Spleen (tissue), 11 donors: ENCODE data around the gene C11orf65. TPM values are rescaled to one million over a fixed set of nuclear protein-coding genes. Genes with fewer than 3 reads are reported as not detected.

Source experiments
- DNase-seq: peaks from one replicate; pipeline ENCODE4 v3.0.0-alpha.2; 2020
- H3K27ac ChIP-seq, 8 donors: fragments of 200-600 bp; sonication (generic) in 7 of 8; 1 replicate in 4 of 8; 2 replicates in 4 of 8; pipeline versions ENCODE4 v1.5.0 to v1.8.0; 2016 to 2021; ENCODE audit warnings: inconsistent platforms in 4 of 8, mild to moderate bottlenecking in 4 of 8, moderate library complexity in 1 of 8
- H3K27me3 ChIP-seq, 7 donors: fragments of 200-600 bp; sonication (generic) in 6 of 7; replicated peaks in 1 of 7; 1 replicate in 4 of 7; 2 replicates in 3 of 7; pipeline versions ENCODE4 v1.5.0 to v1.8.0; 2016 to 2021; ENCODE audit warnings: inconsistent platforms in 3 of 7, mild to moderate bottlenecking in 1 of 7
- H3K36me3 ChIP-seq, 6 donors: fragments of 200-600 bp; sonication (generic) in 5 of 6; 1 replicate in 4 of 6; 2 replicates in 2 of 6; pipeline versions ENCODE4 v1.5.0 to v1.8.0; 2016 to 2021; ENCODE audit warnings: inconsistent platforms in 2 of 6
- H3K4me1 ChIP-seq, 6 donors: fragments of 200-600 bp; sonication (generic) in 5 of 6; 1 replicate in 3 of 6; 2 replicates in 3 of 6; pipeline versions ENCODE4 v1.5.0 to v1.8.0; 2016 to 2021; ENCODE audit warnings: inconsistent platforms in 3 of 6
- H3K4me3 ChIP-seq, 8 donors: fragments of 200-600 bp; sonication (generic) in 7 of 8; 1 replicate in 4 of 8; 2 replicates in 4 of 8; pipeline versions ENCODE4 v1.5.0 to v1.8.0; 2016 to 2021; ENCODE audit warnings: inconsistent platforms in 4 of 8, mild to moderate bottlenecking in 4 of 8, moderate library complexity in 2 of 8
- H3K9me3 ChIP-seq, 8 donors: fragments of 200-600 bp; sonication (generic) in 7 of 8; 1 replicate in 4 of 8; 2 replicates in 4 of 8; pipeline versions ENCODE4 v1.5.0 to v1.8.0; 2016 to 2021; ENCODE audit warnings: inconsistent platforms in 4 of 8
- CTCF ChIP-seq, 11 experiments: fragments of 200-600 bp in 7 of 11; fragments of 450-650 bp in 4 of 11; sonication (generic) in 4 of 11; IDR thresholded peaks in 8 of 11; conservative IDR thresholded peaks in 3 of 11; 1 replicate in 7 of 11; 2 replicates in 4 of 11; pipeline versions ENCODE4 v1.4.0 to v1.8.0; 2016 to 2021; ENCODE audit warnings: antibody characterized with exemption in 11 of 11, inconsistent platforms in 4 of 11, mild to moderate bottlenecking in 1 of 11
- POLR2A ChIP-seq, 3 donors: fragments of 450-650 bp; IDR thresholded peaks; one replicate each; pipeline ENCODE4 v1.5.1; 2017; ENCODE audit warnings: antibody characterized with exemption in 3 of 3, mild to moderate bottlenecking in 1 of 3
- POLR2AphosphoS5 ChIP-seq, 3 donors: sonication (generic); formaldehyde crosslinking; IDR thresholded peaks; one replicate each; pipeline ENCODE4 v1.5.1; 2017; ENCODE audit warnings: antibody characterized with exemption in 3 of 3
- WGBS, 5 donors: extraction: QIAGEN DNeasy Blood & Tissue Kit in 3 of 5; methylation state at CpG; one replicate each; pipeline versions ENCODE4 v1.1.5 to v1.1.7; 2013 to 2018; 5-methylcytosine and 5-hydroxymethylcytosine counted together
- intact Hi-C: fragments of 100-400 bp; cut with DNase I; formaldehyde crosslinking; loops from one replicate; pipeline ENCODE4 v1.15.0; 2023; ENCODE audit warnings: low total_unique reads
- polyA plus RNA-seq, 3 donors: library from polyadenylated mRNA; stranded (reverse); fragments of 200-250 nt; gene quantifications; one replicate each; pipeline ENCODE4 v1.2.1, GENCODE V29; 2013
- total RNA-seq, 7 donors: library from RNA; depleted of rRNA in 3 of 7; stranded (reverse); fragments of >200 nt in 3 of 7; fragmentation: NEBNext Ultra II Directional in 4 of 7; extraction: Animal tissue kit (Norgen Biotek cat#: 25700) in 4 of 7; gene quantifications; one replicate each; pipeline versions ENCODE4 v1.1.0 to v1.2.1, GENCODE V29; 2016 to 2021
- donor health status: healthy with polysubstance abuse.
- donor health status: DM: no; HTN: no; CAD: no; lungs with moderate emphysema.
- donor health status: DM: no; HTN: no; CAD: no.
- donor health status: Bipolar disorder and iron deficiency.
- donor health status: healthy.
- donor health status: DM: no; HTN: no; CAD: no.
- donor health status: DM: yes; HTN: yes; CAD: no.

The C11orf65 gene
- total and polyA plus RNA-seq, 10 donors = 0.22 to 1.0 (median 0.59) TPM; not detected in 1

- no peak for DNase-seq
- H3K27me3 ChIP-seq = no peaks in the 10 kb centered on the region
- peaks cover 4 to 21% (median 9%) of the 10 kb centered on the region in 6 donors for H3K4me1 ChIP-seq
- 92 to 98% (median 92%) methylated on average over 4 of the region's 4 CpGs for WGBS, 5 donors
- no peaks in the 10 kb centered on the region for H3K9me3 ChIP-seq
- no peak for TF ChIP-seq CTCF (IDR thresholded peaks at IDR 0.05 in 8 of 11, conservative IDR thresholded peaks at IDR 0.05 in 3 of 11)
- TF ChIP-seq POLR2AphosphoS5 (IDR thresholded peaks at IDR 0.05) = no peak
- no peak for TF ChIP-seq POLR2A (IDR thresholded peaks at IDR 0.05)
- no peak overlapping the region for H3K4me3 ChIP-seq
- H3K27ac ChIP-seq = no peak overlapping the region
- no peaks in the 10 kb centered on the region for H3K36me3 ChIP-seq
- intact Hi-C loops = no loop called here
These were observed 32.8 kb upstream of the C11orf65 start for GRCh38 chr11:108500169-108500568.

- Histone ChIP-seq H3K4me3 (peak overlapping the region; percentile 65 to 93 (median 81)), H3K36me3 (no peaks in the 10 kb centered on the region), H3K27ac (peak overlapping the region; percentile 89 to 93 (median 91)), H3K4me1 (peaks cover 4 to 21% (median 9%) of the 10 kb centered on the region in 6 donors), H3K27me3 (no peaks in the 10 kb centered on the region), H3K9me3 (no peaks in the 10 kb centered on the region)
- intact Hi-C loops = no loop called here
- DNase-seq = no peak
- TF ChIP-seq POLR2A (IDR thresholded peaks at IDR 0.05) (no peak), POLR2AphosphoS5 (IDR thresholded peaks at IDR 0.05) (no peak), CTCF (IDR thresholded peaks at IDR 0.05 in 8 of 11, conservative IDR thresholded peaks at IDR 0.05 in 3 of 11) (no peak)
- WGBS, 5 donors = 69 to 77% (median 74%) methylated on average over 29 of the region's 29 CpGs
These were observed 31.6 kb upstream of the C11orf65 start for GRCh38 chr11:108498816-108499408.

- Histone ChIP-seq H3K4me3 (peak within 1 kb of the TSS; percentile 65 to 93 (median 81)), H3K36me3 (no peaks in the 10 kb centered on the region), H3K9me3 (no peaks in the 10 kb centered on the region), H3K27ac (peak within 1 kb of the TSS; percentile 89 to 93 (median 91)), H3K4me1 (peaks cover 4 to 21% (median 9%) of the 10 kb centered on the region in 6 donors), H3K27me3 (no peaks in the 10 kb centered on the region)
- intact Hi-C loops = no loop called here
- WGBS, 5 donors = 0 to 3% (median 1%) methylated on average over 39 to 84 of the region's 84 CpGs
- DNase-seq = peak; percentile 89
- TF ChIP-seq POLR2A (IDR thresholded peaks at IDR 0.05) (no peak), POLR2AphosphoS5 (IDR thresholded peaks at IDR 0.05) (peak; percentile 23 to 75 (median 56)), CTCF (IDR thresholded peaks at IDR 0.05 in 8 of 11, conservative IDR thresholded peaks at IDR 0.05 in 3 of 11) (peak in 2 of 11 experiments; percentile 18 to 27)
These were observed 30.9 kb upstream of the C11orf65 start, which contains the start of gene POGLUT3 for GRCh38 chr11:108498046-108498815. Gene POGLUT3 (minus strand): TSS chr11:108498384. CDS start chr11:108498366, 18 bp downstream.
